DMS 273 treated with DMSO at 0.1 percent for 48 hours (cell line): Measurements from ENCODE around the gene CR1.
"Not testable (repeated sequence)": the region's sequence is repeated elsewhere in the genome, so short reads cannot be mapped to it uniquely, and the experiment has no call there.

Experiments used
- DNase-seq: peaks from one replicate; lab custom pipeline; 2025; lab: John Stamatoyannopoulos, UW

The CR1 gene

GRCh38 chr1:207644166-207644851 is 148.4 kb downstream of the CR1 start:
- DNase-seq: no peak

GRCh38 chr1:207644852-207645634 is 149.1 kb downstream of the CR1 start, which contains the start of gene CR1L:
TSS of gene CR1L (plus strand) at chr1:207645133. CDS start at chr1:207645234, 101 bp downstream.
- peak; percentile 5 for DNase-seq

GRCh38 chr1:207645635-207646081 is 149.7 kb downstream of the CR1 start:
- no peak for DNase-seq

- DNase-seq: no peak
Measured at GRCh38 chr1:207646171-207646570, 150.2 kb downstream of the CR1 start.

GRCh38 chr1:207646944-207647579 is 151.1 kb downstream of the CR1 start:
- DNase-seq: no peak

GRCh38 chr1:207647671-207648333 is 151.8 kb downstream of the CR1 start:
- DNase-seq: no peak

GRCh38 chr1:207648334-207649209 is 152.6 kb downstream of the CR1 start:
- DNase-seq: no peak

GRCh38 chr1:207649210-207649753 is 153.3 kb downstream of the CR1 start:
- DNase-seq: no peak

GRCh38 chr1:207649865-207650580 is 154.1 kb downstream of the CR1 start:
- DNase-seq: no peak

GRCh38 chr1:207651583-207651982 is 155.6 kb downstream of the CR1 start:
- DNase-seq: no peak

- DNase-seq: no peak
Measured at GRCh38 chr1:207654320-207654719, 158.4 kb downstream of the CR1 start.

- DNase-seq: no peak
Measured at GRCh38 chr1:207658408-207658807, 162.5 kb downstream of the CR1 start.

GRCh38 chr1:207658904-207659485 is 163.0 kb downstream of the CR1 start:
- no peak for DNase-seq

GRCh38 chr1:207659545-207660153 is 163.7 kb downstream of the CR1 start:
- DNase-seq: no peak

GRCh38 chr1:207661420-207661819 is 165.5 kb downstream of the CR1 start:
- DNase-seq: not testable (repeated sequence)

GRCh38 chr1:207666342-207666741 is 170.4 kb downstream of the CR1 start:
- no peak for DNase-seq

GRCh38 chr1:207669528-207670009 is 173.6 kb downstream of the CR1 start:
- DNase-seq: no peak

- no peak for DNase-seq
Measured at GRCh38 chr1:207670192-207670591, 174.2 kb downstream of the CR1 start.

- no peak for DNase-seq
Measured at GRCh38 chr1:207670997-207671396, 175.0 kb downstream of the CR1 start.
